HepG2 (cell line): ENCODE measurements around the gene JKAMP. TPM values are rescaled to one million over a fixed set of nuclear protein-coding genes. Genes with fewer than 3 reads are reported as not detected.

Experiments
- BCL3 ChIP-seq: sonication (generic); formaldehyde crosslinking; IDR thresholded peaks from 2 replicates; pipeline ENCODE4 v1.5.1; 2020; ENCODE audit warnings: mild to moderate bottlenecking, missing genetic modification reagents, moderate library complexity
- CEBPB ChIP-seq: IDR thresholded peaks from 2 replicates; pipeline ENCODE4 v1.6.1; 2011; ENCODE audit warnings: low read depth, low read length, improper control_type of control experiment, borderline replicate concordance
- DPF2 ChIP-seq: sonication (generic); formaldehyde crosslinking; IDR thresholded peaks from 2 replicates; pipeline ENCODE4 v1.4.0; 2020; ENCODE audit warnings: mild to moderate bottlenecking, low read depth, missing genetic modification reagents, borderline replicate concordance
- DZIP1 ChIP-seq: sonication (generic); formaldehyde crosslinking; IDR thresholded peaks from 2 replicates; pipeline ENCODE4 v1.5.0; 2020; ENCODE audit warnings: mild to moderate bottlenecking, missing genetic modification reagents
- GLMP ChIP-seq: sonication (generic); formaldehyde crosslinking; IDR thresholded peaks from 2 replicates; pipeline ENCODE4 v1.9.0; 2021; ENCODE audit warnings: missing genetic modification reagents, mild to moderate bottlenecking, borderline replicate concordance
- IKZF5 ChIP-seq: IDR thresholded peaks from 2 replicates; pipeline ENCODE4 v1.6.1; 2018; ENCODE audit warnings: missing genetic modification reagents, mild to moderate bottlenecking, missing compliant biosample characterization
- MLX ChIP-seq: IDR thresholded peaks from 2 replicates; pipeline ENCODE4 v1.6.1; 2016
- RBAK ChIP-seq: sonication (generic); formaldehyde crosslinking; IDR thresholded peaks from 2 replicates; pipeline ENCODE4 v1.5.1; 2020; ENCODE audit warnings: mild to moderate bottlenecking, missing genetic modification reagents
- RFXANK ChIP-seq: IDR thresholded peaks from 2 replicates; pipeline ENCODE4 v1.6.1; 2016
- SMAD1 ChIP-seq: sonication (generic); formaldehyde crosslinking; IDR thresholded peaks from 2 replicates; pipeline ENCODE4 v1.4.0; 2020; ENCODE audit warnings: missing genetic modification reagents, low read depth, mild to moderate bottlenecking, borderline replicate concordance
- SPEN ChIP-seq: sonication (generic); formaldehyde crosslinking; IDR thresholded peaks from 2 replicates; pipeline ENCODE4 v1.5.1; 2020; ENCODE audit warnings: low read depth, mild to moderate bottlenecking, missing genetic modification reagents
- ZBTB4 ChIP-seq: sonication (generic); formaldehyde crosslinking; IDR thresholded peaks from 2 replicates; pipeline ENCODE4 v1.4.0; 2020; ENCODE audit warnings: missing genetic modification reagents, mild to moderate bottlenecking, borderline replicate concordance
- ZNF274 ChIP-seq: sonication (generic); formaldehyde crosslinking; IDR thresholded peaks from 2 replicates; pipeline ENCODE4 v1.5.1; 2020; ENCODE audit warnings: mild to moderate bottlenecking, missing genetic modification reagents
- ZNF569 ChIP-seq: sonication (generic); formaldehyde crosslinking; IDR thresholded peaks from 2 replicates; pipeline ENCODE4 v1.5.0; 2020; ENCODE audit warnings: mild to moderate bottlenecking, missing genetic modification reagents, moderate library complexity, borderline replicate concordance
- polyA plus RNA-seq, 8 experiments: library from polyadenylated mRNA; depleted of rRNA in 3 of 8; stranded (reverse) in 7 of 8; unstranded in 1 of 8; fragments of >200 nt; fragmentation: Illumina TruSeq in 4 of 8; extraction: Trizol in 4 of 8; gene quantifications; 2 replicates each; pipeline versions ENCODE4 v1.2.1 to v1.2.3, GENCODE V29; 2011 to 2016; ENCODE audit warnings: low read depth in 4 of 8, missing spikeins in 1 of 8, mixed read lengths in 1 of 8; ENCODE audit not compliant: insufficient read depth in 1 of 8
- total RNA-seq, 5 experiments: library from RNA; depleted of rRNA; stranded (reverse); fragments of >200 nt; fragmentation: Illumina TruSeq; extraction: Trizol; gene quantifications; 2 replicates each; pipeline ENCODE4 v1.2.3, GENCODE V29; 2016; ENCODE audit warnings: low read depth in 1 of 5

Gene JKAMP
- total and polyA plus RNA-seq, 2 of the 13 experiments (the other 11 are each of a cell fraction or from before 2014, with no cell fraction given), result 56.4 to 135 TPM

- TF ChIP-seq MLX (no peak), DZIP1 (CRISPR knock-in tag) (no peak), SMAD1 (CRISPR knock-in tag) (no peak), RFXANK (CRISPR knock-in tag) (no peak), DPF2 (CRISPR knock-in tag) (no peak), RBAK (CRISPR knock-in tag) (no peak), SPEN (CRISPR knock-in tag) (no peak), IKZF5 (CRISPR knock-in tag) (no peak), ZNF569 (CRISPR knock-in tag) (no peak), ZBTB4 (no peak), BCL3 (CRISPR knock-in tag) (no peak), GLMP (CRISPR knock-in tag) (no peak), ZNF274 (CRISPR knock-in tag) (no peak), CEBPB (no peak)
Observed at GRCh38 chr14:59464486-59465315, 19.6 kb upstream of the JKAMP start (continued).
